A549 (cell line): ENCODE results near the gene NELFB.

ENCODE experiments used
- BCL3 ChIP-seq: fragments of >200 bp; sonication (Bioruptor Twin); formaldehyde crosslinking; IDR thresholded peaks from 3 replicates; pipeline ENCODE4 v1.6.1; 2016
- CTCF ChIP-seq: fragments of >200 bp; sonication (Bioruptor Twin); formaldehyde crosslinking; IDR thresholded peaks from 3 replicates; pipeline ENCODE4 v1.5.1; 2016
- KDM1A ChIP-seq: fragments of 200-600 bp; sonication (generic); IDR thresholded peaks from 2 replicates; pipeline ENCODE4 v1.6.1; 2016; ENCODE audit warnings: low read depth, mild to moderate bottlenecking
- MAX ChIP-seq: IDR thresholded peaks from 2 replicates; pipeline ENCODE4 v1.6.1; 2012

- TF ChIP-seq CTCF, result no peak
- no peak for TF ChIP-seq MAX
- no peak for TF ChIP-seq KDM1A
- no peak for TF ChIP-seq BCL3
Observed at GRCh38 chr9:137236936-137237421, 18.1 kb upstream of the NELFB start.
